Breast epithelium (tissue), 3 donors: Measurements from ENCODE around the gene PDSS1.

ENCODE experiments used
- POLR2A ChIP-seq: fragments of 450-650 bp; IDR thresholded peaks from one replicate; pipeline ENCODE4 v1.6.1; 2016; ENCODE audit warnings: antibody characterized with exemption, mild to moderate bottlenecking, moderate library complexity
- POLR2AphosphoS5 ChIP-seq, 3 donors: sonication (generic); formaldehyde crosslinking; IDR thresholded peaks; one replicate each; pipeline ENCODE4 v1.6.1; 2017; ENCODE audit warnings: antibody characterized with exemption in 3 of 3
- TF ChIP-seq, protein P1 (sequence below), 3 donors: fragments of 450-650 bp; IDR thresholded peaks; one replicate each; pipeline ENCODE4 v1.5.1; 2016 to 2017; ENCODE audit warnings: antibody characterized with exemption in 3 of 3, mild to moderate bottlenecking in 3 of 3, moderate library complexity in 3 of 3

DNA sequence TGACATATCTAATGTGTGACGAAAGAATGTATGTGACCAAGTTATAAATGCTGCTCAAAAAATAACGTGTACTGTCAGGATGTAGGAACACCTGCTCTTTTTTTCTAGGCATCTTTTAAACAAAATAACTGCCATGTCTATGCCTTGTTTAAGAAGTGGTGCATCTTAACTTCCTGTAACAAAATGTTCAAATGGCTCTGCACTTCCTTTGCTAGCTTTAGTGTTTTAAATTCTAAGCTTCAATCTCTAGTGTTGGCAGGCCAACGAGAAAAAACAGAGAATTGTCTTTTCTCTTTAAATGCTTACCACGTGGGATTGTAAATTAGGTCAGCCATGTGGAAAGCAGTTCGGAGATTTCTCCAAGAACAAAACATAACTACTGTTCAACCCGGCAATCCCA is 14.6 kb upstream of the PDSS1 start:
- TF ChIP-seq, protein P1, sequence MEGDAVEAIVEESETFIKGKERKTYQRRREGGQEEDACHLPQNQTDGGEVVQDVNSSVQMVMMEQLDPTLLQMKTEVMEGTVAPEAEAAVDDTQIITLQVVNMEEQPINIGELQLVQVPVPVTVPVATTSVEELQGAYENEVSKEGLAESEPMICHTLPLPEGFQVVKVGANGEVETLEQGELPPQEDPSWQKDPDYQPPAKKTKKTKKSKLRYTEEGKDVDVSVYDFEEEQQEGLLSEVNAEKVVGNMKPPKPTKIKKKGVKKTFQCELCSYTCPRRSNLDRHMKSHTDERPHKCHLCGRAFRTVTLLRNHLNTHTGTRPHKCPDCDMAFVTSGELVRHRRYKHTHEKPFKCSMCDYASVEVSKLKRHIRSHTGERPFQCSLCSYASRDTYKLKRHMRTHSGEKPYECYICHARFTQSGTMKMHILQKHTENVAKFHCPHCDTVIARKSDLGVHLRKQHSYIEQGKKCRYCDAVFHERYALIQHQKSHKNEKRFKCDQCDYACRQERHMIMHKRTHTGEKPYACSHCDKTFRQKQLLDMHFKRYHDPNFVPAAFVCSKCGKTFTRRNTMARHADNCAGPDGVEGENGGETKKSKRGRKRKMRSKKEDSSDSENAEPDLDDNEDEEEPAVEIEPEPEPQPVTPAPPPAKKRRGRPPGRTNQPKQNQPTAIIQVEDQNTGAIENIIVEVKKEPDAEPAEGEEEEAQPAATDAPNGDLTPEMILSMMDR (IDR thresholded peaks at IDR 0.05): no peak
- TF ChIP-seq POLR2A: no peak
- no peak for TF ChIP-seq POLR2AphosphoS5 (IDR thresholded peaks at IDR 0.05)
